IMR-90 (cell line): Measurements from ENCODE around the gene ARPC1A. TPM values are rescaled to one million over a fixed set of nuclear protein-coding genes. Genes with fewer than 3 reads are reported as not detected.
"Not testable (repeated sequence)": the region's sequence is repeated elsewhere in the genome, so short reads cannot be mapped to it uniquely, and the experiment has no call there.

ENCODE experiments used
- ATAC-seq: fragments of 200-7000 bp; cut with Tn5 transposase; 2 replicates; pipeline ENCODE4 v1.9.1; 2020; ENCODE audit warnings: low read depth, mild to moderate bottlenecking, moderate library complexity
- BruUV-seq: library from RNA; stranded (reverse); fragments of 400-500 nt; replicated peaks from 2 replicates; lab custom pipeline; 2021; lab: Mats Ljungman, UMichigan
- CTCF ChIA-PET: fragments of 300-600 bp; formaldehyde crosslinking; extraction: SDS; loops from one replicate; lab custom pipeline; 2021; ENCODE audit warnings: antibody characterized with exemption; lab: Yijun Ruan, JAX
- POLR2A ChIA-PET: fragments of 300-600 bp; sonication (Branson Sonifier 250); formaldehyde crosslinking; loops from one replicate; lab custom pipeline; 2022; ENCODE audit warnings: antibody characterized with exemption; ENCODE audit not compliant: unreplicated experiment; lab: Charles Lee
- DNase-seq: peaks from one replicate; pipeline ENCODE4 v3.0.0; 2013
- H2AFZ ChIP-seq: replicated peaks from 2 replicates; pipeline ENCODE3; 2013; ENCODE audit warnings: low read length, mild to moderate bottlenecking; ENCODE audit not compliant: poor library complexity
- H2AK5ac ChIP-seq: 2 replicates; pipeline ENCODE4 v1.6.1; 2013; ENCODE audit warnings: low read depth, low read length, inconsistent platforms
- H2AK9ac ChIP-seq: replicated peaks from 2 replicates; pipeline ENCODE3; 2013; ENCODE audit warnings: mild to moderate bottlenecking, low read depth, low read length, moderate library complexity; ENCODE audit not compliant: poor library complexity
- H2BK120ac ChIP-seq: 2 replicates; pipeline ENCODE4 v1.6.1; 2013; ENCODE audit warnings: low read depth, low read length, inconsistent platforms
- H2BK15ac ChIP-seq: 3 replicates; pipeline ENCODE4 v1.6.1; 2013; ENCODE audit warnings: low read depth, low read length, inconsistent platforms
- H2BK20ac ChIP-seq: 2 replicates; pipeline ENCODE4 v1.6.1; 2013; ENCODE audit warnings: low read depth, mild to moderate bottlenecking, inconsistent platforms, low read length, moderate library complexity
- H2BK5ac ChIP-seq: 2 replicates; pipeline ENCODE4 v1.6.1; 2013; ENCODE audit warnings: mild to moderate bottlenecking, low read depth, low read length, inconsistent platforms; ENCODE audit not compliant: poor library complexity, severe bottlenecking
- H3K14ac ChIP-seq: replicated peaks from 2 replicates; pipeline ENCODE4 v1.6.1; 2013; ENCODE audit warnings: low read depth, low read length, inconsistent platforms
- H3K18ac ChIP-seq: 2 replicates; pipeline ENCODE4 v1.6.1; 2013; ENCODE audit warnings: low read depth, low read length, control low read depth
- H3K23ac ChIP-seq: 2 replicates; pipeline ENCODE4 v1.6.1; 2013; ENCODE audit warnings: low read depth, low read length, inconsistent platforms
- H3K27ac ChIP-seq: 2 replicates; pipeline ENCODE4 v1.5.1; 2013; ENCODE audit warnings: mild to moderate bottlenecking, control low read depth, low read length; ENCODE audit not compliant: insufficient read depth
- H3K27me3 ChIP-seq: 2 replicates; pipeline ENCODE4 v1.6.1; 2013; ENCODE audit warnings: low read length; ENCODE audit not compliant: control insufficient read depth, insufficient read depth
- H3K36me3 ChIP-seq: 2 replicates; pipeline ENCODE4 v1.6.1; 2013; ENCODE audit warnings: low read length, mixed read lengths; ENCODE audit not compliant: control insufficient read depth, insufficient read depth
- H3K4ac ChIP-seq: 2 replicates; pipeline ENCODE4 v1.6.1; 2013; ENCODE audit warnings: low read depth, low read length, inconsistent platforms
- H3K4me1 ChIP-seq: 2 replicates; pipeline ENCODE4 v1.6.1; 2013; ENCODE audit warnings: low read length, mixed read lengths; ENCODE audit not compliant: control insufficient read depth, insufficient read depth
- H3K4me2 ChIP-seq: 2 replicates; pipeline ENCODE4 v1.6.1; 2013; ENCODE audit warnings: low read depth, mild to moderate bottlenecking, control low read depth, low read length, moderate library complexity
- H3K4me3 ChIP-seq: 2 replicates; pipeline ENCODE4 v1.5.1; 2013; ENCODE audit warnings: low read depth, mild to moderate bottlenecking, control low read depth, low read length, moderate library complexity; ENCODE audit not compliant: insufficient read depth
- H3K56ac ChIP-seq: 2 replicates; pipeline ENCODE4 v1.6.1; 2013; ENCODE audit warnings: low read length, inconsistent platforms; ENCODE audit not compliant: insufficient read depth; ENCODE audit errors: extremely low read depth
- H3K79me1 ChIP-seq, 2 experiments: 2 replicates each; pipeline ENCODE4 v1.6.1; 2013; ENCODE audit warnings: low read length in 2 of 2, inconsistent platforms in 1 of 2, low read depth in 1 of 2
- H3K9ac ChIP-seq: 2 replicates; pipeline ENCODE4 v1.6.1; 2013; ENCODE audit warnings: low read depth, low read length, control low read depth
- H3K9me1 ChIP-seq: 2 replicates; pipeline ENCODE4 v1.6.1; 2013; ENCODE audit warnings: low read length, inconsistent platforms; ENCODE audit not compliant: insufficient read depth
- H3K9me3 ChIP-seq: 2 replicates; pipeline ENCODE4 v1.6.1; 2013; ENCODE audit warnings: low read length; ENCODE audit not compliant: control insufficient read depth, insufficient read depth
- H4K20me1 ChIP-seq: 2 replicates; pipeline ENCODE4 v1.6.1; 2013; ENCODE audit warnings: low read length, inconsistent platforms; ENCODE audit not compliant: insufficient read depth
- H4K5ac ChIP-seq: 2 replicates; pipeline ENCODE4 v1.6.1; 2013; ENCODE audit warnings: mild to moderate bottlenecking, low read depth, low read length, control low read depth
- H4K8ac ChIP-seq, 2 experiments: 2 replicates each; pipeline ENCODE4 v1.6.1; 2013; ENCODE audit warnings: low read depth in 2 of 2, low read length in 2 of 2, control low read depth in 1 of 2, inconsistent platforms in 1 of 2
- H4K91ac ChIP-seq: 2 replicates; pipeline ENCODE4 v1.6.1; 2013; ENCODE audit warnings: low read depth, low read length, inconsistent platforms; ENCODE audit not compliant: insufficient read depth
- WGBS, 2 experiments: methylation state at CpG; one replicate each; pipeline versions ENCODE4 v1.1.5 to v1.1.7; 2013; ENCODE audit warnings: missing lambda C conversion rate in 2 of 2; ENCODE audit not compliant: insufficient read length in 1 of 2; ENCODE audit errors: extremely low coverage in 2 of 2; 5-methylcytosine and 5-hydroxymethylcytosine counted together
- dilution Hi-C: fragments of 300-500 bp; cut with HindIII; formaldehyde crosslinking; loops from one replicate; pipeline ENCODE4 v1.14.3; 2018; ENCODE audit warnings: low sequenced_read_pairs; ENCODE audit not compliant: unreplicated experiment
- in situ Hi-C: fragments of 300-500 bp; cut with MboI; formaldehyde crosslinking; loops from 3 replicates; pipeline ENCODE4 v1.14.3; 2019; ENCODE audit warnings: low sequenced_read_pairs, inconsistent platforms, mixed read lengths
- intact Hi-C: fragments of 100-400 bp; cut with micrococcal nuclease; formaldehyde crosslinking; loops from 2 replicates; pipeline ENCODE4 v1.10.0; 2022
- polyA plus RNA-seq, 3 experiments: library from polyadenylated mRNA; depleted of rRNA; stranded (reverse); fragments of >200 nt; gene quantifications; 2 replicates each; pipeline ENCODE4 v1.2.3, GENCODE V29; 2012; ENCODE audit warnings: low replicate concordance in 1 of 3
- total RNA-seq: library from RNA; depleted of rRNA; stranded (reverse); fragments of >200 nt; gene quantifications from 2 replicates; pipeline ENCODE4 v1.2.3, GENCODE V29; 2012

Gene ARPC1A
- total and polyA plus RNA-seq, 2 of the 4 experiments (the other 2 are of a cell fraction): 253 to 327 TPM

DNA sequence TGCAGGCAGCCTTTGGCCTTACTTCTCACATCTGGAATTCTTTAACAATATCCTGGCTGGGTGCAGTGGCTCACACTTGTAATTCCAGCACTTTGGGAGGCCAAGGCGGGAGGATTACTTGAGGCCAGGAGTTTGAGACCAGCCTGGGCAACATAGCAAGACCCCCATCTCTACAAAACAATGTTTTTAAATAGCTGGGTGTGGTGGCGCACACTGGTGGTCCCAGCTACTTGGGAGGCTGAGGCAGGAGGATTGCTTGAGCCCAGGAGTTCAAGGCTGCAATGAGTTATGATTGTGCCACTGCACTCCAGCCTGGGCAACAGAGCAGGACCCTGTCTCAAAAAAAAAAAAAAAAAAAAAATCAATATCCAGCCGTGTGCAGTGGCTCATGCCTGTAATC, 35.5 kb upstream of the ARPC1A start:
- H4K5ac ChIP-seq, BruUV-seq, H3K9ac ChIP-seq, H3K23ac ChIP-seq, H3K36me3 ChIP-seq, H3K79me1 ChIP-seq, ATAC-seq, H2AFZ ChIP-seq, H2BK15ac ChIP-seq, H3K27me3 ChIP-seq, H2AK9ac ChIP-seq, H3K56ac ChIP-seq, H2BK5ac ChIP-seq, CTCF ChIA-PET, H3K18ac ChIP-seq, DNase-seq, dilution Hi-C loops, H3K4me3 ChIP-seq, H2AK5ac ChIP-seq, H4K20me1 ChIP-seq, H3K4me1 ChIP-seq, POLR2A ChIA-PET, H3K4ac ChIP-seq, H3K14ac ChIP-seq, H3K9me1 ChIP-seq, H3K4me2 ChIP-seq, H3K9me3 ChIP-seq, H3K27ac ChIP-seq, H4K91ac ChIP-seq, H2BK120ac ChIP-seq, H4K8ac ChIP-seq, H2BK20ac ChIP-seq, intact Hi-C loops, in situ Hi-C loops: not testable (repeated sequence)
- no CpG with 5 or more reads among the region's 3 CpGs for WGBS, 2 experiments
